Retinal pigment epithelial cell (primary cell): ENCODE results near the gene ZNF385C.

Experiments used
- DNase-seq: peaks from one replicate; pipeline ENCODE4 v3.0.0-alpha.2; 2010; ENCODE audit warnings: low read depth
- H3K4me3 ChIP-seq: 2 replicates; pipeline ENCODE4 v1.5.1; 2011; ENCODE audit warnings: mild to moderate bottlenecking, low read length, control low read depth, moderate library complexity
- CTCF ChIP-seq: conservative IDR thresholded peaks from 2 replicates; pipeline ENCODE4 v1.5.1; 2011; ENCODE audit warnings: low read depth, low read length, control low read depth, inconsistent platforms

The ZNF385C gene

GRCh38 chr17:42131232-42131631 is 33.0 kb upstream of the ZNF385C start:
- TF ChIP-seq CTCF, result no peak
- no peak overlapping the region for H3K4me3 ChIP-seq
- DNase-seq, result no peak

GRCh38 chr17:42130310-42130936 is 32.1 kb upstream of the ZNF385C start:
- TF ChIP-seq CTCF, result no peak
- no peak for DNase-seq
- H3K4me3 ChIP-seq, result no peak overlapping the region

DNA sequence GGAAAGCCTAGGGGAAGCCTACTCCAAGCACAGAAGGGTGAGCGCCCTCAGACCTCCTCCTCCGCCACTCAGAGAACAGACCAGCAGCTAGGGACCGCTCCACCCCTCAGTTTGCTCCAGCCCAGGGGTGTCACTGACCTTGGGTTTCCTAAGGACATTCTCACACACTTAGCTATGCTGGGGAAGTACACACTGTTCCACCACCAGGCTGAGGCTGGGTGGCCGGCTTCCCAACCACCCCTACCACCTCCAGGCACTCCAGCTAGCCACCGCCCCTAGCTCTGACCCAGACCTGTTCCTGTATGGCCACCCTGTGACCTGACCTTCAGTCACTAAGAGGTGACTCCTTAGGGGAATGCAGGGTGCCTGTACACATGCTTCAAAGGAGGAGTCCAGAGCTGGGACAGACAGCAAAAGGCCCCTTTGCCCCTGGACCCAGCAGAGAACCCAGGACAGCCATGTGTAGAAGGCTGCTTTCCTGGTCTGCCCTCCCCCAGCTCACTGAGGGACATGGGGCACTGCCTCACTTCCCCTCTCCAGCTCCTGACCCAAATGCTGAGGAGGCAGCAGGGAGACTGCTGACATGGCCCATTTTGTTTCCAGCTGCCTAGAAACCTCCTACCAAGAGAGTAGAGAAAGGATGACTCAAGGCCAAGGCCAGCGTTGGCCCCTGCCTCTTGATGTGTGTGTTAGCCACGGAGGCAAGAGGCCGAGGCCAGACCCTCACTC is 31.0 kb upstream of the ZNF385C start:
- H3K4me3 ChIP-seq, result no peak overlapping the region
- no peak for TF ChIP-seq CTCF
- DNase-seq, result no peak

DNA sequence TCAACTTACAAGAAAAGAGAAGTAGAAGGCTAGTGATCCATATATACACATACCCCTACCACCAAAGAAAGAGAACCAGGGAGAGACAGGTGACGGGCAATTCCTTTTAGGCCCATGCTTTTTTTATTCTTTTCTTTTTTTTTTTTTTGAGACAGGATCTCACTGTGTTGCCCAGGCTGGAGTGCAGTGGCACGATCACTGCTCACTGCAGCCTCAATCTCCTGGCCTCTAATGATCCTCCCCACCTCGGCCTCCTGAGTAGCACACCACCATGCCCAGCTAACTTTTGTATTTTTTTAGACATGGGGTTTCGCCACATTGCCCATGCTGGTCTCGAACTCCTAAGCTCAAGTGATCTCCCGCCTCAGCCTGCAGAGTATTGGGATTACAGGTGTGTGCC is 29.1 kb upstream of the ZNF385C start:
- no peak overlapping the region for H3K4me3 ChIP-seq
- DNase-seq, result no peak
- TF ChIP-seq CTCF, result no peak

GRCh38 chr17:42126836-42127235 is 28.6 kb upstream of the ZNF385C start:
- no peak for TF ChIP-seq CTCF
- DNase-seq, result no peak

GRCh38 chr17:42125565-42125964 is 27.3 kb upstream of the ZNF385C start:
- H3K4me3 ChIP-seq, result no peak overlapping the region
- no peak for TF ChIP-seq CTCF

More at GRCh38 chr17:42126836-42127235, 28.6 kb upstream of the ZNF385C start:
- H3K4me3 ChIP-seq, result no peak overlapping the region

DNA sequence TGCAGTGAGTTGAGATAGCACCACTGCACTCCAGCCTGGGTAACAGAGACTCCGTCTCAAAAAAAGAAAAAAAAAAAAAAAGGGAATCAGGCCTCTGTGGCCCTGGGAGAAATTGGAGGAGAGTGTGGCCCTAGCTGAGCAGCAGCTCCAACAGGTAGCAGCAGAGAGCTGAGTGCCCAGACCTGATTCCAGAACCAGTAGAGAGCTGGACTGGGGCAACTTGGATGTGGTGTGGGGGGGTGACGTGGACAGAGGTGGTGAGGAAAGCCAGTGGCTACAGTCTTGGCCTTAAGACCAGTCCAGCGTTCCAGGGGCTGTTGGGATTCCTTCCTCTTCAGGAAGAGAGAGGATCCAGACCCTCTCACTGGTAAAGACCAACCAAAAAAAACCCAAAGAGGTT is 26.0 kb upstream of the ZNF385C start:
- no peak for TF ChIP-seq CTCF
- no peak for DNase-seq
- H3K4me3 ChIP-seq, result no peak overlapping the region

More at GRCh38 chr17:42125565-42125964, 27.3 kb upstream of the ZNF385C start:
- no peak for DNase-seq
